HAP-1 (cell line): Measurements from ENCODE around the gene STX12.
"Not testable (repeated sequence)": the region's sequence is repeated elsewhere in the genome, so short reads cannot be mapped to it uniquely, and the experiment has no call there.

ENCODE experiments used
- DNase-seq, 2 experiments: peaks; one replicate each; pipeline ENCODE4 v3.0.0-alpha.2; 2016 to 2020; ENCODE audit warnings: low spot score in 2 of 2
- H3K27me3 ChIP-seq: fragments of 250-450 bp; sonication (Bioruptor Pico); 2 replicates; pipeline ENCODE4 v1.5.1; 2020; ENCODE audit warnings: low read depth, mild to moderate bottlenecking, moderate library complexity
- H3K36me3 ChIP-seq: fragments of 250-450 bp; sonication (Bioruptor Pico); replicated peaks from 2 replicates; pipeline ENCODE4 v1.5.1; 2020; ENCODE audit warnings: mild to moderate bottlenecking
- H3K4me1 ChIP-seq: fragments of 250-450 bp; sonication (Bioruptor Pico); 2 replicates; pipeline ENCODE4 v1.5.1; 2020; ENCODE audit warnings: mild to moderate bottlenecking
- H3K4me3 ChIP-seq: fragments of 250-450 bp; sonication (Bioruptor Pico); 2 replicates; pipeline ENCODE4 v1.5.1; 2020; ENCODE audit warnings: mild to moderate bottlenecking, moderate library complexity
- H3K9me3 ChIP-seq: fragments of 250-450 bp; sonication (Bioruptor Pico); 2 replicates; pipeline ENCODE4 v1.5.1; 2020; ENCODE audit warnings: mild to moderate bottlenecking, moderate library complexity
- in situ Hi-C: fragments of 300-500 bp; cut with MboI; formaldehyde crosslinking; loops from 3 replicates; pipeline ENCODE4 v1.14.3; 2020; ENCODE audit warnings: low sequenced_read_pairs, inconsistent platforms, mixed read lengths

Gene STX12

GRCh38 chr1:27829339-27829960, 56.4 kb downstream of the STX12 start:
- H3K4me3 ChIP-seq, H3K9me3 ChIP-seq, in situ Hi-C loops, H3K27me3 ChIP-seq, H3K4me1 ChIP-seq, DNase-seq: not testable (repeated sequence)
- H3K36me3 ChIP-seq: peaks cover 24% of the 10 kb centered on the region

- peak; percentile 94 to 96 for DNase-seq
- Histone ChIP-seq H3K4me1 (peaks cover 9% of the 10 kb centered on the region; the same call in 1 of the 2 replicates), H3K4me3 (peak within 1 kb of the TSS; percentile 99), H3K36me3 (peaks cover 38% of the 10 kb centered on the region), H3K9me3 (no peaks in the 10 kb centered on the region), H3K27me3 (no peaks in the 10 kb centered on the region)
- in situ Hi-C loops: no loop called here
Observed at GRCh38 chr1:27830621-27831440, 57.8 kb downstream of the STX12 start, which contains the start of gene PPP1R8. Gene PPP1R8 (plus strand): TSS chr1:27830782. CDS start chr1:27830836, 54 bp downstream.

GRCh38 chr1:27831568-27832410, 58.8 kb downstream of the STX12 start:
- peaks cover 45% of the 10 kb centered on the region for H3K36me3 ChIP-seq
- in situ Hi-C loops: no loop called here
- DNase-seq: peak in 1 of 2 experiments; percentile 27

GRCh38 chr1:27832762-27833161, 59.7 kb downstream of the STX12 start:
- Histone ChIP-seq H3K36me3 (peaks cover 50% of the 10 kb centered on the region), H3K9me3 (no peaks in the 10 kb centered on the region), H3K4me1 (peaks cover 9% of the 10 kb centered on the region; the same call in 1 of the 2 replicates), H3K4me3 (no peak overlapping the region; the same call in 1 of the 2 replicates), H3K27me3 (no peaks in the 10 kb centered on the region)
- in situ Hi-C loops: no loop called here
- no peak for DNase-seq

More at GRCh38 chr1:27831568-27832410, 58.8 kb downstream of the STX12 start:
- Histone ChIP-seq H3K4me3 (peak overlapping the region; percentile 99), H3K9me3 (no peaks in the 10 kb centered on the region), H3K27me3 (no peaks in the 10 kb centered on the region), H3K4me1 (peaks cover 9% of the 10 kb centered on the region; the same call in 1 of the 2 replicates)

- no peaks in the 10 kb centered on the region for H3K27me3 ChIP-seq
- no peak overlapping the region for H3K4me3 ChIP-seq
- H3K4me1 ChIP-seq: peaks cover 9% of the 10 kb centered on the region; the same call in 1 of the 2 replicates
- H3K9me3 ChIP-seq: no peaks in the 10 kb centered on the region
- in situ Hi-C loops: no loop called here
- no peak for DNase-seq
- peaks cover 54% of the 10 kb centered on the region for H3K36me3 ChIP-seq
Observed at GRCh38 chr1:27833470-27833869, 60.5 kb downstream of the STX12 start.

- no peaks in the 10 kb centered on the region for H3K27me3 ChIP-seq
- no peak for DNase-seq
- H3K36me3 ChIP-seq: peaks cover 69% of the 10 kb centered on the region
- in situ Hi-C loops: no loop called here
- peaks cover 9% of the 10 kb centered on the region; the same call in 1 of the 2 replicates for H3K4me1 ChIP-seq
- H3K9me3 ChIP-seq: no peaks in the 10 kb centered on the region
- no peak overlapping the region for H3K4me3 ChIP-seq
Observed at GRCh38 chr1:27835046-27835445, 62.0 kb downstream of the STX12 start.

- H3K4me1 ChIP-seq: peaks cover 9% of the 10 kb centered on the region; the same call in 1 of the 2 replicates
- in situ Hi-C loops: no loop called here
- H3K4me3 ChIP-seq: no peak overlapping the region
- H3K27me3 ChIP-seq: no peaks in the 10 kb centered on the region
- H3K9me3 ChIP-seq: no peaks in the 10 kb centered on the region
- H3K36me3 ChIP-seq: peaks cover 74% of the 10 kb centered on the region
- DNase-seq: no peak
Observed at GRCh38 chr1:27835501-27835900, 62.5 kb downstream of the STX12 start.

- peaks cover 52% of the 10 kb centered on the region for H3K36me3 ChIP-seq
- H3K4me3 ChIP-seq: no peak overlapping the region
- H3K9me3 ChIP-seq: no peaks in the 10 kb centered on the region
- no peaks in the 10 kb centered on the region for H3K4me1 ChIP-seq
- in situ Hi-C loops: no loop called here
- no peak for DNase-seq
- no peaks in the 10 kb centered on the region for H3K27me3 ChIP-seq
Observed at GRCh38 chr1:27849951-27850350, 76.9 kb downstream of the STX12 start.

GRCh38 chr1:27855085-27855484, 82.1 kb downstream of the STX12 start:
- H3K4me1 ChIP-seq: no peaks in the 10 kb centered on the region
- no peak overlapping the region for H3K4me3 ChIP-seq
- H3K36me3 ChIP-seq: peaks cover 18% of the 10 kb centered on the region
- no peaks in the 10 kb centered on the region for H3K27me3 ChIP-seq
- in situ Hi-C loops: no loop called here
- no peak for DNase-seq
- no peaks in the 10 kb centered on the region for H3K9me3 ChIP-seq

GRCh38 chr1:27856561-27857343, 83.7 kb downstream of the STX12 start:
- Histone ChIP-seq H3K4me3 (no peak overlapping the region), H3K27me3 (no peaks in the 10 kb centered on the region), H3K9me3 (no peaks in the 10 kb centered on the region), H3K4me1 (no peaks in the 10 kb centered on the region), H3K36me3 (peaks cover 2% of the 10 kb centered on the region)
- DNase-seq: no peak
- in situ Hi-C loops: no loop called here

- H3K4me3 ChIP-seq, in situ Hi-C loops, H3K36me3 ChIP-seq, H3K9me3 ChIP-seq, H3K27me3 ChIP-seq, DNase-seq, H3K4me1 ChIP-seq: not testable (repeated sequence)
Observed at GRCh38 chr1:27857552-27857951, 84.5 kb downstream of the STX12 start.

GRCh38 chr1:27858072-27858948, 85.3 kb downstream of the STX12 start:
- no peaks in the 10 kb centered on the region for H3K4me1 ChIP-seq
- no peaks in the 10 kb centered on the region for H3K27me3 ChIP-seq
- in situ Hi-C loops: no loop called here
- H3K9me3 ChIP-seq: no peaks in the 10 kb centered on the region
- DNase-seq: peak; percentile 66 to 89
- H3K36me3 ChIP-seq: no peaks in the 10 kb centered on the region
- no peak overlapping the region for H3K4me3 ChIP-seq
